Measurements from ENCODE around the gene SCN1B.
A peak's percentile ranks its signal among the peaks of the same experiment; 100 is the strongest.

- TF ChIP-seq CTCF (IDR thresholded peaks at IDR 0.05) (peak; percentile 90 to 96 (median 94)), POLR2A (IDR thresholded peaks at IDR 0.05) (no peak)
These were observed 17.0 kb upstream of the SCN1B start for GRCh38 chr19:35013041-35013819.
